RWPE1 (cell line): ENCODE results near the gene TCEAL6.
"Not testable (repeated sequence)": the region's sequence is repeated elsewhere in the genome, so short reads cannot be mapped to it uniquely, and the experiment has no call there.

ENCODE experiments used
- CTCF ChIA-PET: fragments of 350-600 bp; sonication (Branson Sonifier 250); formaldehyde crosslinking; extraction: SDS; loops from one replicate; lab custom pipeline; 2021; lab: Yijun Ruan, JAX
- POLR2A ChIA-PET: fragments of 400-600 bp; formaldehyde crosslinking; extraction: SDS; loops from one replicate; lab custom pipeline; 2020; ENCODE audit warnings: antibody characterized with exemption; ENCODE audit not compliant: low non-redundant PET; lab: Yijun Ruan, JAX
- DNase-seq: peaks from one replicate; pipeline ENCODE4 v3.0.0; 2012; ENCODE audit warnings: low spot score
- H3K27ac ChIP-seq: fragments of 450-650 bp; 2 replicates; pipeline ENCODE4 v1.5.1; 2017
- CTCF ChIP-seq: fragments of 450-650 bp; conservative IDR thresholded peaks from 2 replicates; pipeline ENCODE4 v1.5.1; 2017; ENCODE audit warnings: low read depth, mild to moderate bottlenecking

Gene TCEAL6

GRCh38 chrX:102142274-102142673, at the start of gene TCEAL6:
Gene TCEAL6 (minus strand): TSS chrX:102142481.
- H3K27ac ChIP-seq, POLR2A ChIA-PET, DNase-seq, CTCF ChIA-PET: not testable (repeated sequence)

- DNase-seq = no peak
- no peak for TF ChIP-seq CTCF
- POLR2A ChIA-PET = no interaction called here
- no peak overlapping the region for H3K27ac ChIP-seq
- CTCF ChIA-PET = no interaction called here
These were observed 43.9 kb upstream of the TCEAL6 start for GRCh38 chrX:102185967-102186720.

- DNase-seq = peak; percentile 12
- ChIA-PET CTCF (no interaction called here), POLR2A (no interaction called here)
- TF ChIP-seq CTCF = no peak
- no peak within 1 kb of the TSS for H3K27ac ChIP-seq
These were observed 13.5 kb upstream of the TCEAL6 start, which contains the start of gene BEX5 for GRCh38 chrX:102155806-102156179. Gene BEX5 (minus strand): TSS chrX:102155977. CDS start chrX:102154265, 1,712 bp downstream.

GRCh38 chrX:102154900-102155805, 12.9 kb upstream of the TCEAL6 start:
- H3K27ac ChIP-seq = no peak overlapping the region
- DNase-seq = no peak
- ChIA-PET POLR2A (no interaction called here), CTCF (no interaction called here)
- TF ChIP-seq CTCF = no peak

GRCh38 chrX:102154218-102154860, 12.1 kb upstream of the TCEAL6 start:
- no peak for TF ChIP-seq CTCF
- ChIA-PET CTCF (no interaction called here), POLR2A (no interaction called here)
- H3K27ac ChIP-seq = no peak overlapping the region
- DNase-seq = no peak

GRCh38 chrX:102141631-102142030, 650 bp downstream of the TCEAL6 start:
- CTCF ChIA-PET, H3K27ac ChIP-seq, POLR2A ChIA-PET, DNase-seq: not testable (repeated sequence)

- H3K27ac ChIP-seq, CTCF ChIA-PET, DNase-seq, POLR2A ChIA-PET: not testable (repeated sequence)
These were observed 1.4 kb downstream of the TCEAL6 start for GRCh38 chrX:102140876-102141275.
